NB4 (cell line): ENCODE results near the gene BLCAP.
"Not testable (repeated sequence)": the region's sequence is repeated elsewhere in the genome, so short reads cannot be mapped to it uniquely, and the experiment has no call there.

ENCODE experiments used
- DNase-seq: peaks from one replicate; pipeline ENCODE4 v3.0.0; 2010; ENCODE audit warnings: low read depth
- H3K4me3 ChIP-seq: one replicate; pipeline ENCODE4 v1.5.1; 2011; ENCODE audit warnings: mild to moderate bottlenecking, low read depth, low read length, moderate library complexity
- CTCF ChIP-seq: IDR thresholded peaks from one replicate; pipeline ENCODE4 v1.5.1; 2012; ENCODE audit warnings: low read depth, low read length
- MAX ChIP-seq: IDR thresholded peaks from 2 replicates; pipeline ENCODE4 v1.6.1; 2011; ENCODE audit warnings: low read depth, low read length
- MYC ChIP-seq: IDR thresholded peaks from 2 replicates; pipeline ENCODE4 v1.6.1; 2011; ENCODE audit warnings: low read depth, low read length
- POLR2A ChIP-seq: IDR thresholded peaks from 2 replicates; pipeline ENCODE4 v1.6.1; 2011; ENCODE audit warnings: mild to moderate bottlenecking; ENCODE audit not compliant: insufficient read length; ENCODE audit errors: extremely low read depth

Gene BLCAP

GRCh38 chr20:37492945-37493344 lies 34.7 kb downstream of the BLCAP start:
- DNase-seq: no peak
- H3K4me3 ChIP-seq: no peak overlapping the region
- no peak for TF ChIP-seq CTCF
- TF ChIP-seq MYC: no peak
- TF ChIP-seq MAX: no peak
- no peak for TF ChIP-seq POLR2A

- no peak for TF ChIP-seq POLR2A
- TF ChIP-seq MAX: no peak
- TF ChIP-seq MYC: no peak
- TF ChIP-seq CTCF: no peak
- no peak for DNase-seq
- no peak overlapping the region for H3K4me3 ChIP-seq
Observed at GRCh38 chr20:37492096-37492625, 35.5 kb downstream of the BLCAP start.

GRCh38 chr20:37490663-37491350 lies 36.9 kb downstream of the BLCAP start:
- DNase-seq: no peak
- no peak overlapping the region for H3K4me3 ChIP-seq
- no peak for TF ChIP-seq POLR2A
- no peak for TF ChIP-seq MYC
- no peak for TF ChIP-seq CTCF
- TF ChIP-seq MAX: no peak

- not testable (repeated sequence) for H3K4me3 ChIP-seq, DNase-seq
Observed at GRCh38 chr20:37486209-37486608, 41.5 kb downstream of the BLCAP start.

GRCh38 chr20:37484331-37484730 lies 43.3 kb downstream of the BLCAP start:
- H3K4me3 ChIP-seq: no peak overlapping the region
- no peak for DNase-seq
- TF ChIP-seq MAX (no peak), MYC (no peak), CTCF (no peak), POLR2A (no peak)

GRCh38 chr20:37481610-37482009 lies 46.1 kb downstream of the BLCAP start:
- DNase-seq: no peak
- H3K4me3 ChIP-seq: no peak overlapping the region
- no peak for TF ChIP-seq POLR2A
- TF ChIP-seq MAX: no peak
- TF ChIP-seq CTCF: no peak
- TF ChIP-seq MYC: no peak
